H1 (cell line): ENCODE measurements around the gene TM9SF3. TPM values are rescaled to one million over a fixed set of nuclear protein-coding genes. Genes with fewer than 3 reads are reported as not detected.

Experiments
- CTCF ChIA-PET: fragments of 300-600 bp; sonication (Branson Sonifier 250); formaldehyde crosslinking; loops from one replicate; lab custom pipeline; 2021; ENCODE audit not compliant: partially characterized antibody; lab: Charles Lee
- POLR2A ChIA-PET: fragments of 300-600 bp; sonication (Branson Sonifier 250); formaldehyde crosslinking; loops from one replicate; lab custom pipeline; 2021; ENCODE audit warnings: inconsistent platforms; ENCODE audit not compliant: partially characterized antibody; lab: Charles Lee
- DNase-seq, 2 experiments: peaks; one replicate each; pipeline versions ENCODE4 v3.0.0 to v3.0.0-alpha.2; 2010 to 2022; ENCODE audit warnings: low spot score in 2 of 2, low read depth in 1 of 2, mixed read lengths in 1 of 2
- FAIRE-seq: peaks from 2 replicates; lab custom pipeline; 2011; peaks lifted over from hg19 to GRCh38; lab: Jason Lieb, UNC
- H2AFZ ChIP-seq: 2 replicates; pipeline ENCODE4 v1.8.1; 2012; ENCODE audit warnings: low read length, inconsistent platforms
- H2AK5ac ChIP-seq: 2 replicates; pipeline ENCODE4 v1.6.1; 2013; ENCODE audit warnings: low read depth, low read length
- H2BK120ac ChIP-seq: replicated peaks from 2 replicates; pipeline ENCODE3; 2013; ENCODE audit warnings: low read depth, low read length, inconsistent platforms
- H2BK12ac ChIP-seq: 2 replicates; pipeline ENCODE4 v1.6.1; 2013; ENCODE audit warnings: low read depth, low read length
- H2BK15ac ChIP-seq: 2 replicates; pipeline ENCODE4 v1.6.1; 2013; ENCODE audit warnings: low read length
- H2BK20ac ChIP-seq: 2 replicates; pipeline ENCODE4 v1.6.1; 2013; ENCODE audit warnings: low read length
- H2BK5ac ChIP-seq: 2 replicates; pipeline ENCODE4 v1.6.1; 2013; ENCODE audit warnings: low read depth, low read length
- H3K14ac ChIP-seq: 2 replicates; pipeline ENCODE4 v1.6.1; 2013; ENCODE audit warnings: inconsistent platforms; ENCODE audit not compliant: insufficient read length
- H3K18ac ChIP-seq: 2 replicates; pipeline ENCODE4 v1.6.1; 2013; ENCODE audit warnings: low read length; ENCODE audit errors: extremely low read depth
- H3K23ac ChIP-seq: 2 replicates; pipeline ENCODE4 v1.6.1; 2013; ENCODE audit warnings: inconsistent platforms; ENCODE audit not compliant: insufficient read length
- H3K23me2 ChIP-seq: 2 replicates; pipeline ENCODE4 v1.6.1; 2013; ENCODE audit warnings: low read depth, low read length
- H3K27ac ChIP-seq: 2 replicates; pipeline ENCODE4 v1.6.1; 2011; ENCODE audit warnings: low read depth, low read length, inconsistent platforms
- H3K27me3 ChIP-seq, 4 experiments: replicated peaks in 1 of 4; 1 replicate in 1 of 4; 2 replicates in 3 of 4; pipeline versions ENCODE4 v1.6.1 to v1.8.1; 2011 to 2013; ENCODE audit warnings: low read length in 3 of 4, mild to moderate bottlenecking in 3 of 4, inconsistent platforms in 2 of 4, mixed read lengths in 2 of 4, moderate library complexity in 1 of 4; ENCODE audit not compliant: control insufficient read depth in 3 of 4, insufficient read depth in 3 of 4; ENCODE audit errors: extremely low read depth in 1 of 4
- H3K36me3 ChIP-seq, 4 experiments: 2 replicates each; pipeline versions ENCODE4 v1.6.1 to v1.8.1; 2011 to 2013; ENCODE audit warnings: mild to moderate bottlenecking in 4 of 4, low read length in 3 of 4, moderate library complexity in 2 of 4, control low read depth in 1 of 4, inconsistent platforms in 1 of 4; ENCODE audit not compliant: insufficient read depth in 4 of 4, control insufficient read depth in 2 of 4
- H3K4ac ChIP-seq: replicated peaks from 2 replicates; pipeline ENCODE3; 2013; ENCODE audit warnings: low read length, low read depth, mixed read lengths, inconsistent platforms; ENCODE audit not compliant: insufficient read length
- H3K4me1 ChIP-seq, 4 experiments: replicated peaks in 1 of 4; 1 replicate in 1 of 4; 2 replicates in 3 of 4; pipeline versions ENCODE4 v1.6.1 to v1.8.1; 2011 to 2013; ENCODE audit warnings: low read length in 3 of 4, inconsistent platforms in 2 of 4, mixed read lengths in 1 of 4; ENCODE audit not compliant: insufficient read depth in 4 of 4, control insufficient read depth in 3 of 4
- H3K4me2 ChIP-seq, 2 experiments: 2 replicates each; pipeline versions ENCODE4 v1.6.1 to v1.8.1; 2011 to 2013; ENCODE audit warnings: low read depth in 2 of 2, low read length in 2 of 2, control low read depth in 1 of 2, inconsistent platforms in 1 of 2, mild to moderate bottlenecking in 1 of 2; ENCODE audit not compliant: insufficient read depth in 1 of 2
- H3K4me3 ChIP-seq, 4 experiments: fragments of 200-600, 300-600 bp in 1 of 4; sonication (generic), shearing (Covaris generic), sonication (Bioruptor Twin) in 1 of 4; 2 replicates each; pipeline versions ENCODE4 v1.5.1 to v1.8.1; 2011 to 2016; ENCODE audit warnings: low read length in 4 of 4, low read depth in 3 of 4, control low read depth in 2 of 4, inconsistent platforms in 2 of 4, mild to moderate bottlenecking in 2 of 4, mixed read lengths in 1 of 4, moderate library complexity in 1 of 4; ENCODE audit not compliant: insufficient read depth in 2 of 4; ENCODE audit errors: extremely low read depth in 1 of 4
- H3K56ac ChIP-seq: replicated peaks from 2 replicates; pipeline ENCODE3; 2013; ENCODE audit warnings: low read depth, mild to moderate bottlenecking, mixed read lengths, low read length, inconsistent platforms; ENCODE audit not compliant: insufficient read length
- H3K79me1 ChIP-seq: 2 replicates; pipeline ENCODE4 v1.6.1; 2013; ENCODE audit warnings: low read depth, low read length, control low read depth
- H3K79me2 ChIP-seq, 2 experiments: 2 replicates each; pipeline versions ENCODE4 v1.6.1 to v1.8.1; 2012 to 2013; ENCODE audit warnings: low read length in 2 of 2, mild to moderate bottlenecking in 2 of 2, inconsistent platforms in 1 of 2; ENCODE audit not compliant: insufficient read depth in 2 of 2, control insufficient read depth in 1 of 2
- H3K9ac ChIP-seq, 4 experiments: replicated peaks in 1 of 4; 1 replicate in 1 of 4; 2 replicates in 3 of 4; pipeline versions ENCODE4 v1.6.1 to v1.8.1; 2011 to 2013; ENCODE audit warnings: low read depth in 3 of 4, low read length in 3 of 4, control low read depth in 2 of 4, mild to moderate bottlenecking in 2 of 4, moderate library complexity in 2 of 4, inconsistent platforms in 1 of 4; ENCODE audit errors: extremely low read depth in 1 of 4
- H3K9me3 ChIP-seq, 2 experiments: 2 replicates each; pipeline versions ENCODE4 v1.6.1 to v1.8.1; 2012 to 2013; ENCODE audit warnings: mild to moderate bottlenecking in 2 of 2, moderate library complexity in 2 of 2, control low read depth in 1 of 2, inconsistent platforms in 1 of 2, low read depth in 1 of 2, low read length in 1 of 2, mixed read lengths in 1 of 2; ENCODE audit not compliant: insufficient read depth in 2 of 2
- H4K20me1 ChIP-seq, 2 experiments: replicated peaks in 1 of 2; 2 replicates each; pipeline versions ENCODE3 to v1.8.1; 2011 to 2013; ENCODE audit warnings: inconsistent platforms in 2 of 2, low read length in 2 of 2, mild to moderate bottlenecking in 1 of 2; ENCODE audit not compliant: insufficient read depth in 2 of 2, control insufficient read depth in 1 of 2
- H4K5ac ChIP-seq: 2 replicates; pipeline ENCODE4 v1.6.1; 2013; ENCODE audit warnings: low read length, low read depth, mixed read lengths, inconsistent platforms; ENCODE audit not compliant: insufficient read length
- H4K8ac ChIP-seq: 2 replicates; pipeline ENCODE4 v1.8.0; 2013; ENCODE audit warnings: mild to moderate bottlenecking, moderate library complexity, low read length, inconsistent platforms; ENCODE audit not compliant: insufficient read depth; ENCODE audit errors: extremely low read depth
- H4K91ac ChIP-seq: replicated peaks from 2 replicates; pipeline ENCODE3; 2013; ENCODE audit warnings: low read length, mixed read lengths, inconsistent platforms; ENCODE audit not compliant: insufficient read length
- BCL11A ChIP-seq, 2 experiments: IDR thresholded peaks; one replicate each; pipeline ENCODE4 v1.6.1; 2011; ENCODE audit warnings: low read depth in 2 of 2, low read length in 2 of 2, mild to moderate bottlenecking in 2 of 2
- KDM1A ChIP-seq: fragments of 200-600, 300-600 bp; sonication (generic); IDR thresholded peaks from 2 replicates; pipeline ENCODE4 v1.7.1; 2016; ENCODE audit warnings: mild to moderate bottlenecking, low read length, borderline replicate concordance
- MAFK ChIP-seq: IDR thresholded peaks from 2 replicates; pipeline ENCODE4 v1.6.1; 2012; ENCODE audit warnings: low read depth, mild to moderate bottlenecking, improper control_type of control experiment, low read length
- RAD21 ChIP-seq, 2 experiments: IDR thresholded peaks in 1 of 2; conservative IDR thresholded peaks in 1 of 2; 2 replicates each; pipeline ENCODE4 v1.6.1; 2011; ENCODE audit warnings: low read depth in 2 of 2, low read length in 2 of 2, improper control_type of control experiment in 1 of 2, inconsistent platforms in 1 of 2, mild to moderate bottlenecking in 1 of 2, moderate library complexity in 1 of 2
- SP4 ChIP-seq: IDR thresholded peaks from 2 replicates; pipeline ENCODE4 v1.6.1; 2012; ENCODE audit warnings: low read length, inconsistent platforms
- YY1 ChIP-seq: IDR thresholded peaks from 2 replicates; pipeline ENCODE4 v1.6.1; 2011; ENCODE audit warnings: low read depth, mild to moderate bottlenecking, low read length
- WGBS, 2 experiments: shearing (Covaris generic) in 1 of 2; methylation state at CpG; one replicate each; pipeline versions ENCODE4 v1.1.6 to v1.1.7; 2013 to 2015; ENCODE audit warnings: low lambda C conversion rate in 2 of 2, mixed read lengths in 2 of 2, inconsistent platforms in 1 of 2, low coverage in 1 of 2, missing lambda C conversion rate in 1 of 2; ENCODE audit not compliant: insufficient replicate concordance in 2 of 2, insufficient coverage in 1 of 2, insufficient read length in 1 of 2; ENCODE audit errors: extremely low coverage in 1 of 2, missing lambda C conversion rate in 1 of 2; 5-methylcytosine and 5-hydroxymethylcytosine counted together
- polyA plus RNA-seq, 7 experiments: library from polyadenylated mRNA; depleted of rRNA in 3 of 7; stranded (reverse) in 5 of 7; unstranded in 2 of 7; fragments of >200 nt in 5 of 7; fragments of 200-250 nt in 2 of 7; gene quantifications; 1 replicate in 5 of 7; 2 replicates in 1 of 7; 4 replicates in 1 of 7; pipeline versions ENCODE4 v1.2.1 to v1.2.3, GENCODE V29; 2011 to 2013; ENCODE audit warnings: missing spikeins in 2 of 7, mixed read lengths in 2 of 7
- total RNA-seq: library from RNA; stranded (reverse); fragmentation: NEBNext Ultra II Directional; extraction: Animal tissue kit (Norgen Biotek cat#: 25700); gene quantifications from 2 replicates; pipeline ENCODE4 v1.2.1, GENCODE V29; 2021
- TF ChIP-seq, protein P1 (sequence below): IDR thresholded peaks from 2 replicates; pipeline ENCODE4 v1.6.1; 2012; ENCODE audit warnings: inconsistent platforms
- TF ChIP-seq, protein P2 (sequence below), 3 experiments: IDR thresholded peaks; 1 replicate in 2 of 3; 2 replicates in 1 of 3; pipeline versions ENCODE4 v1.5.1 to v1.6.1; 2011; ENCODE audit warnings: low read length in 3 of 3, mild to moderate bottlenecking in 3 of 3, inconsistent platforms in 2 of 3, low read depth in 1 of 3, moderate library complexity in 1 of 3; ENCODE audit not compliant: insufficient read depth in 1 of 3; ENCODE audit errors: control extremely low read depth in 1 of 3
- TF ChIP-seq, protein P3 (sequence below): IDR thresholded peaks from 2 replicates; pipeline ENCODE4 v1.6.1; 2012; ENCODE audit warnings: low read length, inconsistent platforms

The TM9SF3 gene
- total and polyA plus RNA-seq, 2 of the 8 experiments (the other 6 are each of a cell fraction or from before 2014, with no cell fraction given): 123 to 127 TPM

DNA sequence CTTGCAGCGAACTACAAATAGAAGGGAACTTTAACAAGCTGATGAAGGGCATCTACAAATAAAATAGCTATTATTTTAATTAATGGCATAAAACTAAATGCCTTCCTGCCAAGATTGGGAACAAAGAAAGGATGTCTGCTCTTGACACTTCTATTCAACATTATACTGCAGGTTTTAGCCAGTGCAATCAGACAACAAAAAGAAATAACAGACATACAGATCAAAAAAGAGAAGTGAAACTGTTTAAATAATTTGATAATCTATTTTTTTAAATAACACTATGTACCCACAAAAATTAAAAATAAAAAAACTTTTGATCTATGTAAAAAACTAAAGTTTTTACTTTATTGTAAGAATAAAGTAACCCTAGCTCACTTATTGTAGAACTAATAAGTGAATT, 50.7 kb downstream of the TM9SF3 start:
- ChIA-PET CTCF (interaction anchor here (0.6 to 4.2 kb wide), 7 partner anchors 20 to 159 kb away, joined by 3 to 15 read pairs (median 3); partner anchors contain the start of gene TLL2), POLR2A (no interaction called here)
- no peaks in the 10 kb centered on the region for H3K23me2 ChIP-seq
- no peak overlapping the region for H4K91ac ChIP-seq
- FAIRE-seq: no peak
- no peak overlapping the region for H3K27ac ChIP-seq
- H3K4me2 ChIP-seq: no peak overlapping the region
- H2BK120ac ChIP-seq: no peak overlapping the region
- no peak overlapping the region for H3K9ac ChIP-seq
- H2BK12ac ChIP-seq: no peak overlapping the region
- no peak overlapping the region for H4K8ac ChIP-seq
- no peak overlapping the region for H2AFZ ChIP-seq
- no peak overlapping the region for H2BK20ac ChIP-seq
- H3K4me1 ChIP-seq: no peaks in the 10 kb centered on the region
- peaks cover 0 to 7% of the 10 kb centered on the region in 2 experiments; a peak in 2 of 4 replicates for H3K79me2 ChIP-seq
- no peaks in the 10 kb centered on the region for H3K79me1 ChIP-seq
- 92% methylated on average over 1 of the region's 1 CpG; no CpG with 5 or more reads in 1 of the 2 experiments for whole genome bisulfite sequencing, 2 experiments
- H4K20me1 ChIP-seq: peaks cover 0 to 3% of the 10 kb centered on the region in 2 experiments
- H4K5ac ChIP-seq: no peak overlapping the region
- H3K23ac ChIP-seq: no peak overlapping the region
- no peak overlapping the region for H3K56ac ChIP-seq
- no peak overlapping the region for H3K4ac ChIP-seq
- H3K27me3 ChIP-seq: no peaks in the 10 kb centered on the region
- no peak overlapping the region for H2AK5ac ChIP-seq
- no peak for DNase-seq
- no peaks in the 10 kb centered on the region for H3K9me3 ChIP-seq
- no peak overlapping the region for H2BK5ac ChIP-seq
- no peak overlapping the region for H3K14ac ChIP-seq
- H3K18ac ChIP-seq: no peak overlapping the region
- H3K4me3 ChIP-seq: no peak overlapping the region
- H3K36me3 ChIP-seq: peaks cover 0 to 16% (median 3%) of the 10 kb centered on the region in 4 experiments; a peak in 3 of 8 replicates
- no peak overlapping the region for H2BK15ac ChIP-seq
- TF ChIP-seq, protein P1, sequence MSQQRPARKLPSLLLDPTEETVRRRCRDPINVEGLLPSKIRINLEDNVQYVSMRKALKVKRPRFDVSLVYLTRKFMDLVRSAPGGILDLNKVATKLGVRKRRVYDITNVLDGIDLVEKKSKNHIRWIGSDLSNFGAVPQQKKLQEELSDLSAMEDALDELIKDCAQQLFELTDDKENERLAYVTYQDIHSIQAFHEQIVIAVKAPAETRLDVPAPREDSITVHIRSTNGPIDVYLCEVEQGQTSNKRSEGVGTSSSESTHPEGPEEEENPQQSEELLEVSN: no peak
- TF ChIP-seq SP4: no peak
- no peak for TF ChIP-seq MAFK
- no peak for TF ChIP-seq BCL11A (IDR thresholded peaks at IDR 0.05; ENCODE audit: low read depth in 2 of 2, low read length in 2 of 2)
- TF ChIP-seq YY1: no peak
- TF ChIP-seq KDM1A: no peak
- TF ChIP-seq, protein P2, sequence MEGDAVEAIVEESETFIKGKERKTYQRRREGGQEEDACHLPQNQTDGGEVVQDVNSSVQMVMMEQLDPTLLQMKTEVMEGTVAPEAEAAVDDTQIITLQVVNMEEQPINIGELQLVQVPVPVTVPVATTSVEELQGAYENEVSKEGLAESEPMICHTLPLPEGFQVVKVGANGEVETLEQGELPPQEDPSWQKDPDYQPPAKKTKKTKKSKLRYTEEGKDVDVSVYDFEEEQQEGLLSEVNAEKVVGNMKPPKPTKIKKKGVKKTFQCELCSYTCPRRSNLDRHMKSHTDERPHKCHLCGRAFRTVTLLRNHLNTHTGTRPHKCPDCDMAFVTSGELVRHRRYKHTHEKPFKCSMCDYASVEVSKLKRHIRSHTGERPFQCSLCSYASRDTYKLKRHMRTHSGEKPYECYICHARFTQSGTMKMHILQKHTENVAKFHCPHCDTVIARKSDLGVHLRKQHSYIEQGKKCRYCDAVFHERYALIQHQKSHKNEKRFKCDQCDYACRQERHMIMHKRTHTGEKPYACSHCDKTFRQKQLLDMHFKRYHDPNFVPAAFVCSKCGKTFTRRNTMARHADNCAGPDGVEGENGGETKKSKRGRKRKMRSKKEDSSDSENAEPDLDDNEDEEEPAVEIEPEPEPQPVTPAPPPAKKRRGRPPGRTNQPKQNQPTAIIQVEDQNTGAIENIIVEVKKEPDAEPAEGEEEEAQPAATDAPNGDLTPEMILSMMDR (IDR thresholded peaks at IDR 0.05; ENCODE audit: control extremely low read depth in 1 of 3, insufficient read depth in 1 of 3, low read depth in 1 of 3, low read length in 3 of 3): no peak
- TF ChIP-seq RAD21 (IDR thresholded peaks at IDR 0.05 in 1 of 2, conservative IDR thresholded peaks at IDR 0.05 in 1 of 2; ENCODE audit: low read depth in 2 of 2, low read length in 2 of 2): no peak
- TF ChIP-seq, protein P3, sequence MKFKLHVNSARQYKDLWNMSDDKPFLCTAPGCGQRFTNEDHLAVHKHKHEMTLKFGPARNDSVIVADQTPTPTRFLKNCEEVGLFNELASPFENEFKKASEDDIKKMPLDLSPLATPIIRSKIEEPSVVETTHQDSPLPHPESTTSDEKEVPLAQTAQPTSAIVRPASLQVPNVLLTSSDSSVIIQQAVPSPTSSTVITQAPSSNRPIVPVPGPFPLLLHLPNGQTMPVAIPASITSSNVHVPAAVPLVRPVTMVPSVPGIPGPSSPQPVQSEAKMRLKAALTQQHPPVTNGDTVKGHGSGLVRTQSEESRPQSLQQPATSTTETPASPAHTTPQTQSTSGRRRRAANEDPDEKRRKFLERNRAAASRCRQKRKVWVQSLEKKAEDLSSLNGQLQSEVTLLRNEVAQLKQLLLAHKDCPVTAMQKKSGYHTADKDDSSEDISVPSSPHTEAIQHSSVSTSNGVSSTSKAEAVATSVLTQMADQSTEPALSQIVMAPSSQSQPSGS: no peak
